ENCODE results near the gene SIGLEC15. TPM values are rescaled to one million over a fixed set of nuclear protein-coding genes. Genes with fewer than 3 reads are reported as not detected.

Gene SIGLEC15
- total RNA-seq, 1 donor from 2014 or later, result not detected

Small RNA genes within 50 kb of the gene (small RNA-seq; reads per million reads assigned to genes)
- not detected for gene AC087685.1 (ENCODE audit: low replicate concordance)

Other genes starting within 250 kb of the SIGLEC15 start
- gene SLC14A2, start 210.2 kb upstream of the SIGLEC15 start, total RNA-seq, result not detected
- 1.7 TPM for gene SLC14A1, start 101.5 kb upstream of the SIGLEC15 start, total RNA-seq
- gene EPG5, start 141.7 kb downstream of the SIGLEC15 start, total RNA-seq, result 26.8 TPM
- gene PSTPIP2, start 246.6 kb downstream of the SIGLEC15 start, total RNA-seq, result 1.2 TPM

All from temporal lobe (tissue), 2 donors.